Body of pancreas (tissue), 4 donors: ENCODE measurements around the gene POU2AF2. TPM values are rescaled to one million over a fixed set of nuclear protein-coding genes. Genes with fewer than 3 reads are reported as not detected.
"Not testable (repeated sequence)": the region's sequence is repeated elsewhere in the genome, so short reads cannot be mapped to it uniquely, and the experiment has no call there.

Experiments used
- ATAC-seq: fragments of 150-250 bp; one replicate; pipeline ENCODE4 v1.9.1; 2016
- DNase-seq, 4 donors: peaks; one replicate each; pipeline ENCODE4 v3.0.0-alpha.2; 2019
- H3K27ac ChIP-seq, 4 donors: fragments of 200-600 bp; sonication (generic); 1 replicate in 3 of 4; 2 replicates in 1 of 4; pipeline versions ENCODE4 v1.5.1 to v1.6.1; 2016 to 2019; ENCODE audit warnings: mild to moderate bottlenecking in 1 of 4, mixed read lengths in 1 of 4, moderate library complexity in 1 of 4
- H3K27me3 ChIP-seq, 2 donors: fragments of 200-600 bp; sonication (generic); one replicate each; pipeline ENCODE4 v1.6.0; 2016; ENCODE audit warnings: mild to moderate bottlenecking in 1 of 2
- H3K36me3 ChIP-seq, 2 donors: fragments of 200-600 bp; sonication (generic); replicated peaks in 1 of 2; 2 replicates each; pipeline ENCODE4 v1.5.1; 2016; ENCODE audit warnings: low read depth in 2 of 2; ENCODE audit not compliant: insufficient read depth in 1 of 2
- H3K4me1 ChIP-seq: fragments of 200-600 bp; sonication (generic); one replicate; pipeline ENCODE4 v1.6.0; 2016
- H3K4me3 ChIP-seq, 2 donors: fragments of 200-600 bp; sonication (generic); 1 replicate in 1 of 2; 2 replicates in 1 of 2; pipeline ENCODE4 v1.5.1; 2016 to 2019
- H3K9me3 ChIP-seq, 3 donors: fragments of 200-600 bp; sonication (generic); 1 replicate in 2 of 3; 2 replicates in 1 of 3; pipeline ENCODE4 v1.5.1; 2016
- CTCF ChIP-seq, 7 experiments: fragments of 450-650 bp in 4 of 7; fragments of 200-600 bp in 3 of 7; sonication (generic) in 3 of 7; IDR thresholded peaks; one replicate each; pipeline ENCODE4 v1.5.1; 2016 to 2019; ENCODE audit warnings: antibody characterized with exemption in 7 of 7
- POLR2A ChIP-seq, 3 donors: fragments of 450-650 bp; IDR thresholded peaks; one replicate each; pipeline ENCODE4 v1.6.1; 2016; ENCODE audit warnings: antibody characterized with exemption in 3 of 3, mild to moderate bottlenecking in 2 of 3
- WGBS, 2 donors: methylation state at CpG; one replicate each; pipeline ENCODE4 v1.1.5; 2017; 5-methylcytosine and 5-hydroxymethylcytosine counted together
- intact Hi-C: fragments of 100-400 bp; cut with DNase I; formaldehyde crosslinking; loops from one replicate; pipeline ENCODE4 v1.15.1; 2023
- total RNA-seq, 2 donors: library from RNA; depleted of rRNA; stranded (reverse); fragments of >200 nt; gene quantifications; one replicate each; pipeline ENCODE4 v1.1.0, GENCODE V29; 2016

Gene POU2AF2
- total RNA-seq, 2 donors from 2014 or later: not detected

GRCh38 chr11:111221208-111221607 lies 24.3 kb upstream of the POU2AF2 start:
- 72 to 89% methylated on average over 4 of the region's 4 CpGs for WGBS, 2 donors
- no peaks in the 10 kb centered on the region for H3K27me3 ChIP-seq
- H3K9me3 ChIP-seq: no peaks in the 10 kb centered on the region
- no peak overlapping the region for H3K4me3 ChIP-seq
- H3K4me1 ChIP-seq: no peaks in the 10 kb centered on the region
- no peak overlapping the region for H3K27ac ChIP-seq
- no peak for TF ChIP-seq POLR2A (IDR thresholded peaks at IDR 0.05)
- TF ChIP-seq CTCF (IDR thresholded peaks at IDR 0.05): no peak
- H3K36me3 ChIP-seq: no peaks in the 10 kb centered on the region
- DNase-seq (no peak), ATAC-seq (no peak)
- intact Hi-C loops: loop anchor here (10.0 kb wide), 1 partner anchor 766 kb away; no protein-coding TSS in a partner anchor

- not testable (repeated sequence) for H3K27ac ChIP-seq, H3K4me3 ChIP-seq, H3K4me1 ChIP-seq, ATAC-seq, H3K27me3 ChIP-seq, DNase-seq, H3K9me3 ChIP-seq, H3K36me3 ChIP-seq
- intact Hi-C loops: loop anchor here (10.0 kb wide), 1 partner anchor 767 kb away; no protein-coding TSS in a partner anchor
- 83% methylated on average over 5 of the region's 39 CpGs; no CpG with 5 or more reads in 1 of the 2 donors for WGBS, 2 donors
These were observed 23.6 kb upstream of the POU2AF2 start for GRCh38 chr11:111221936-111222335.

- ATAC-seq, DNase-seq, H3K4me3 ChIP-seq, H3K4me1 ChIP-seq, H3K36me3 ChIP-seq, H3K9me3 ChIP-seq, H3K27me3 ChIP-seq, H3K27ac ChIP-seq: not testable (repeated sequence)
- intact Hi-C loops: loop anchor here (10.0 kb wide), 1 partner anchor 768 kb away; no protein-coding TSS in a partner anchor
- WGBS, 2 donors: 67 to 81% methylated on average over 17 to 20 of the region's 20 CpGs
These were observed 22.6 kb upstream of the POU2AF2 start for GRCh38 chr11:111222821-111223455.

GRCh38 chr11:111225881-111226280 lies 19.6 kb upstream of the POU2AF2 start:
- 64 to 90% methylated on average over 3 of the region's 3 CpGs for WGBS, 2 donors
- TF ChIP-seq POLR2A (IDR thresholded peaks at IDR 0.05): no peak
- no peak for TF ChIP-seq CTCF (IDR thresholded peaks at IDR 0.05)
- Histone ChIP-seq H3K4me3 (no peak overlapping the region), H3K9me3 (no peaks in the 10 kb centered on the region), H3K4me1 (peaks cover 2% of the 10 kb centered on the region), H3K27ac (no peak overlapping the region), H3K36me3 (no peaks in the 10 kb centered on the region), H3K27me3 (no peaks in the 10 kb centered on the region)
- DNase-seq (no peak), ATAC-seq (no peak)
- intact Hi-C loops: loop anchor here (10.0 kb wide), 1 partner anchor 771 kb away; no protein-coding TSS in a partner anchor

- Histone ChIP-seq H3K9me3 (no peaks in the 10 kb centered on the region), H3K4me1 (peaks cover 4% of the 10 kb centered on the region), H3K36me3 (no peaks in the 10 kb centered on the region), H3K4me3 (no peak overlapping the region), H3K27ac (no peak overlapping the region), H3K27me3 (no peaks in the 10 kb centered on the region)
- intact Hi-C loops: loop anchor here (10.0 kb wide), 1 partner anchor 775 kb away; no protein-coding TSS in a partner anchor
- TF ChIP-seq POLR2A (IDR thresholded peaks at IDR 0.05) (no peak), CTCF (IDR thresholded peaks at IDR 0.05) (no peak)
- 35 to 47% methylated on average over 6 of the region's 6 CpGs for WGBS, 2 donors
- no peak for ATAC-seq
- DNase-seq: no peak
These were observed 15.9 kb upstream of the POU2AF2 start for GRCh38 chr11:111229604-111230003.

- intact Hi-C loops: no loop called here
These were observed 15.4 kb upstream of the POU2AF2 start for GRCh38 chr11:111230122-111230465.

More at GRCh38 chr11:111230122-111230465, 15.4 kb upstream of the POU2AF2 start:
- 50% methylated on average over 6 of the region's 6 CpGs for WGBS, 2 donors
- no peaks in the 10 kb centered on the region for H3K9me3 ChIP-seq
- DNase-seq (no peak), ATAC-seq (peak; percentile 36)
- no peaks in the 10 kb centered on the region for H3K36me3 ChIP-seq
- no peak overlapping the region for H3K27ac ChIP-seq
- H3K4me3 ChIP-seq: no peak overlapping the region
- no peaks in the 10 kb centered on the region for H3K27me3 ChIP-seq
- TF ChIP-seq POLR2A (IDR thresholded peaks at IDR 0.05) (no peak), CTCF (IDR thresholded peaks at IDR 0.05) (no peak)
- H3K4me1 ChIP-seq: peaks cover 4% of the 10 kb centered on the region
